ENCODE measurements around the gene TNFAIP3.

TNFAIP3 gene

DNA sequence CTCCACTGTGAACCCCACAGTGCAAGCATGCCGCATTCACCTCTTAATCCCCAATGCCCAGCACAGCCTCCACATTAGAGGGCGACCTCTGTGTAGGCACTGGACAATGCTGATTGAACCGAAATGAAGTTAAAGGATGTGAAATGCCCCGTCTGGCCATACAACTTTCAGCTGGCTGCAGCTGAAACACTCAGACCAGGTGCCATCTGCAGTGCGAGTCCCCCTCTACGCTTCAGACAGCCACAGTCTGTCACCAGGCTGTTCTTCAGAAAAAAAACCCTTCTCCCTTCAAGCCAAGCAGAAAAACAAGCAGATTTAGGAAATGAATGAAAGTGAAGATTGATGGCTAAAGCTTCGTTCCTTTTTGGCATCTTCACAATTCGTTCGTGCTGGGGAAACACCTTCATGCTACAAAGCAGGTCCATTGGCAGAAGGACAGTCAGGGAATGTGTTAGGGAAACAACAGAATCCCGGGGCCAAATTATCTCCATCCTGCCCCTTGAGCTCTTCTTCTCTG, 44.7 kb downstream of the TNFAIP3 start:
- DNase-seq (ENCODE audit: extremely low spot score), result no peak
- TF ChIP-seq FOXK2 (IDR thresholded peaks at IDR 0.05), result no peak
- TF ChIP-seq SUZ12 (IDR thresholded peaks at IDR 0.05), result no peak
- TF ChIP-seq SP1 (IDR thresholded peaks at IDR 0.05), result no peak
- no peak for TF ChIP-seq ELF4 (IDR thresholded peaks at IDR 0.05)
- TF ChIP-seq FOXA1 (IDR thresholded peaks at IDR 0.05), result no peak
- TF ChIP-seq CTBP1 (IDR thresholded peaks at IDR 0.05; ENCODE audit: borderline replicate concordance), result no peak
- TF ChIP-seq BHLHE40 (IDR thresholded peaks at IDR 0.05; ENCODE audit: borderline replicate concordance), result no peak
- no peak for TF ChIP-seq NFRKB (IDR thresholded peaks at IDR 0.05)
- TF ChIP-seq, protein P1, sequence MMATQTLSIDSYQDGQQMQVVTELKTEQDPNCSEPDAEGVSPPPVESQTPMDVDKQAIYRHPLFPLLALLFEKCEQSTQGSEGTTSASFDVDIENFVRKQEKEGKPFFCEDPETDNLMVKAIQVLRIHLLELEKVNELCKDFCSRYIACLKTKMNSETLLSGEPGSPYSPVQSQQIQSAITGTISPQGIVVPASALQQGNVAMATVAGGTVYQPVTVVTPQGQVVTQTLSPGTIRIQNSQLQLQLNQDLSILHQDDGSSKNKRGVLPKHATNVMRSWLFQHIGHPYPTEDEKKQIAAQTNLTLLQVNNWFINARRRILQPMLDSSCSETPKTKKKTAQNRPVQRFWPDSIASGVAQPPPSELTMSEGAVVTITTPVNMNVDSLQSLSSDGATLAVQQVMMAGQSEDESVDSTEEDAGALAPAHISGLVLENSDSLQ (IDR thresholded peaks at IDR 0.05), result no peak
- TF ChIP-seq FOXM1 (IDR thresholded peaks at IDR 0.05; ENCODE audit: borderline replicate concordance), result no peak
- TF ChIP-seq LEF1 (IDR thresholded peaks at IDR 0.05; ENCODE audit: borderline replicate concordance), result no peak
- no peak for TF ChIP-seq HDGF (IDR thresholded peaks at IDR 0.05; ENCODE audit: borderline replicate concordance)
- TF ChIP-seq L3MBTL2 (conservative IDR thresholded peaks at IDR 0.05), result no peak
- TF ChIP-seq ARNT (IDR thresholded peaks at IDR 0.05), result no peak
- TF ChIP-seq ZNF384 (IDR thresholded peaks at IDR 0.05), result no peak
- no peak for TF ChIP-seq TARDBP (IDR thresholded peaks at IDR 0.05)
- ChIA-PET POLR2A (no interaction called here), CTCF (no interaction called here)

DNA sequence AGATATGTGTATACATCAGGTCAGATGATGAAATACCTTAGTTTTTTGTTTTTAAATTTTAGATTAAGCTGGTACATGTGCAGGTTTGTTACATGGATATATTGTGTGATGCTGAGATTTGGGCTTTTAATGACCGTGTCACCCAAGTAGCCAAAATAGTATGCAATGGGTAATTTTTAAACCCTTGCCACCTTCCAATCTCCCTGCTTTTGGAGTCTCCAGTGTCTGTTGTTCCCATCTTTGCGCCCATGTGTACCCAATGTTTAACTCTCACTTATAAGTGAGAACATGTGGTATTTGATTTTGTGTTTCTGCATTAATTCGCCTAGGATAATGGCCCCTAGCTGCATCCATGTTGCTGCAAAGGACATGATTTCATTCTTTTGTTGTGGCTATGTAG, 45.8 kb downstream of the TNFAIP3 start:
- CTCF ChIA-PET, result interaction anchor here (0.6 kb wide), 1 partner anchor 635 kb away, joined by 4 read pairs; no protein-coding TSS in a partner anchor
- POLR2A ChIA-PET, result no interaction called here
- no peak for DNase-seq (ENCODE audit: extremely low spot score)
- TF ChIP-seq L3MBTL2 (conservative IDR thresholded peaks at IDR 0.05), result no peak
- TF ChIP-seq FOXK2 (IDR thresholded peaks at IDR 0.05), result no peak
- no peak for TF ChIP-seq ELF4 (IDR thresholded peaks at IDR 0.05)
- no peak for TF ChIP-seq HDGF (IDR thresholded peaks at IDR 0.05; ENCODE audit: borderline replicate concordance)
- TF ChIP-seq, protein P1 (IDR thresholded peaks at IDR 0.05), result no peak
- no peak for TF ChIP-seq LEF1 (IDR thresholded peaks at IDR 0.05; ENCODE audit: borderline replicate concordance)
- TF ChIP-seq TARDBP (IDR thresholded peaks at IDR 0.05), result no peak
- no peak for TF ChIP-seq CTBP1 (IDR thresholded peaks at IDR 0.05; ENCODE audit: borderline replicate concordance)
- TF ChIP-seq BHLHE40 (IDR thresholded peaks at IDR 0.05; ENCODE audit: borderline replicate concordance), result no peak
- TF ChIP-seq SUZ12 (IDR thresholded peaks at IDR 0.05), result no peak
- TF ChIP-seq FOXA1 (IDR thresholded peaks at IDR 0.05), result no peak

DNA sequence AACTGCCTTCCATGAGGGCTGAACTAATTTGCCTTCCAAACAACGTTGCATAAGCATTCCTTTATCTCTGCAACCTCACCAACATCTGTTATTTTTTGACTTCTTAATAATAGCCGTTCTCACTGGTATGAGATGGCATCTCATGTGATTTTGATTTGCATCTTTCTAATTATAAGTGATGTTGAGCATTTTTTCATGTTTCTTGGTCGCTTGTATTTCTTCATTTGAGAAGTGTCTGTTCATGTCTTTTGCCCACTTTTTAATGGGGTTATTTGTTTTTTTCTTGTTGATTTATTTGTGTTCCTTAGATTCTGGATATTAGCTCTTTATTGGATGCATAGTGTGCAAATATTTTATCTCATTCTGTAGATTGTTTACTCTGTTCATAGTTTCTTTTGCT, 46.4 kb downstream of the TNFAIP3 start:
- ChIA-PET POLR2A (no interaction called here), CTCF (no interaction called here)
- DNase-seq (ENCODE audit: extremely low spot score), result no peak
- no peak for TF ChIP-seq SUZ12 (IDR thresholded peaks at IDR 0.05)

DNA sequence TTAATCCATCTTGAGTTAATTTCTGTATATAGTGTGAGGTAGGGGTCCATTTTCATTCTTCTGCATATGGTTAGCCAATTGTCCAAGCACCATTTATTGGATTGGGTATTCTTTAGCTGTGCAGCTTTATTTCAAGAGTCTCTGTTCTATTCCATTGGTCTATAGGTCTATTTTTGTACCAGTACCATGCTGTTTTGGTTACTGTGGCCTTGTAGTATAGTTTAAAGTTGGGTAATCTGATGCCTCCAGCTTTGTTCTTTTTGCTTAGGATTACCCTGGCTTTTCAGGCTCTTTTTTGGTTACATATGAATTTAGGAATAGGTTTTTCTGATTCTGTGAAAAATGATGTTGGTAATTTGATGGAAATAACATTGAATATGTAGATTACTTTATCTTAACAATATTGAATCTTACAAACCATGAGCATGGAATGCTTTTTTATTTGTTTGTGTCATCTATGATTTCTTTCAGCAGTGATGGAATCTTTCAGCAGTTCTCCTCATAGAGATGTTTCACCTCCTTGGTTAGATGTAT, 47.0 kb downstream of the TNFAIP3 start:
- DNase-seq (ENCODE audit: extremely low spot score), result no peak
- ChIA-PET POLR2A (no interaction called here), CTCF (no interaction called here)
- no peak for TF ChIP-seq LEF1 (IDR thresholded peaks at IDR 0.05; ENCODE audit: borderline replicate concordance)
- TF ChIP-seq, protein P1 (IDR thresholded peaks at IDR 0.05), result no peak
- TF ChIP-seq FOXK2 (IDR thresholded peaks at IDR 0.05), result no peak
- no peak for TF ChIP-seq ELF4 (IDR thresholded peaks at IDR 0.05)
- no peak for TF ChIP-seq L3MBTL2 (conservative IDR thresholded peaks at IDR 0.05)
- no peak for TF ChIP-seq ZNF384 (IDR thresholded peaks at IDR 0.05)
- no peak for TF ChIP-seq HDGF (IDR thresholded peaks at IDR 0.05; ENCODE audit: borderline replicate concordance)
- no peak for TF ChIP-seq SUZ12 (IDR thresholded peaks at IDR 0.05)
- no peak for TF ChIP-seq SP1 (IDR thresholded peaks at IDR 0.05)

DNA sequence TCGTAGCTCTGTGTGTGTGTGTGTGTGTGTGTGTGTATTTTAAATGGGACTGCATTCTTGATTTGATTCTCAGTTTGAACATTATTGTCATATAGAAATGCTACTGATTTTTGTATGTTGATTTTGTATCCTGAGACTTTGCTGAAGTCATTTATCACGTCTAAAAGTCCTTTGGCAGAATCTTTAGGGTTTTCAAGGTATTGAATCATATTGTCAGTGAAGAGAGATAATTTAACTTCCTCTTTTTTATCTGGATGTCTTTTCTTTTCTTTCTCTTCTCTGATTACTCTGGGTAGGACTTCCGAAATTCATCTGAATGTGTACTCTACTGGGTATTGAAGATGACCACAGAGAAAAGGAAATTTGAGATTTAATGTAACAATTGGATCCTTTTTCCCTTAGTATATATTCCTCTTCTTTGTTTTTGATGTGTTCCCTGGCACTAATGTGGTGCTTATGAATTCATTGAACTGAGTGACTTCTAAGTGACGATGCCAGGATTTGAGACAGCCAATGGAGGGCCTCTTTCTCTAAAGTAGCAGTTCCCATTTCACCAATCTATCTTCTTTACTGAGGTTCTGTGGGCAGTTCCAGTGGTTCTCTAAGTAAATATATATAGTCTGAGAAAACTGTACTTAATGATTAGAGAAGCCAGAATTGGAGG, 47.6 kb downstream of the TNFAIP3 start:
- CTCF ChIA-PET, result no interaction called here
- DNase-seq (ENCODE audit: extremely low spot score), result no peak
- no peak for TF ChIP-seq TARDBP (IDR thresholded peaks at IDR 0.05)
- POLR2A ChIA-PET, result no interaction called here

DNA sequence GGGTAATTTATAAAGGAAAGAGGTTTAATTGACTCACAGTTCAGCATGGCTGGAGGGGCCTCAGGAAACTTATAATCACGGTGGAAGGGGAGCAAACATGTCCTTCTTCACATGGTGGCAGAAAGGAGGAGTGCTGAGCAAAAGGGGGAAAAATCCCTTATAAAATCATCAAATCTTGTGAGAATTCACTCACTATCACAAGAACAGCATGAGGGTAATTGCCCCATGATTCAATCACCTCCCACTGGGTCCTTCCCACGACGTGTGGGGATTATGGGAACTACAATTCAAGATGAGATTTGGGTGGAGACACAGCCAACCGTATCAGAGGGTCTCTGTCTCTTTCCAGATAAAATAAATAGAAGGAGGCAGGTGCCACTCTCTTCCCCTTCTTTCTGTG, 48.7 kb downstream of the TNFAIP3 start:
- TF ChIP-seq LEF1 (IDR thresholded peaks at IDR 0.05; ENCODE audit: borderline replicate concordance), result no peak
- no peak for TF ChIP-seq L3MBTL2 (conservative IDR thresholded peaks at IDR 0.05)
- no peak for TF ChIP-seq SUZ12 (IDR thresholded peaks at IDR 0.05)
- TF ChIP-seq ZNF384 (IDR thresholded peaks at IDR 0.05), result no peak
- TF ChIP-seq, protein P1 (IDR thresholded peaks at IDR 0.05), result no peak
- no peak for TF ChIP-seq ARNT (IDR thresholded peaks at IDR 0.05)
- no peak for TF ChIP-seq FOXA1 (IDR thresholded peaks at IDR 0.05)
- TF ChIP-seq ELF4 (IDR thresholded peaks at IDR 0.05), result no peak
- TF ChIP-seq FOXK2 (IDR thresholded peaks at IDR 0.05), result no peak
- TF ChIP-seq TARDBP (IDR thresholded peaks at IDR 0.05), result no peak
- TF ChIP-seq NFRKB (IDR thresholded peaks at IDR 0.05), result no peak
- TF ChIP-seq HDGF (IDR thresholded peaks at IDR 0.05; ENCODE audit: borderline replicate concordance), result no peak
- no peak for TF ChIP-seq SP1 (IDR thresholded peaks at IDR 0.05)
- no peak for TF ChIP-seq FOXM1 (IDR thresholded peaks at IDR 0.05; ENCODE audit: borderline replicate concordance)
- TF ChIP-seq BHLHE40 (IDR thresholded peaks at IDR 0.05; ENCODE audit: borderline replicate concordance), result no peak
- TF ChIP-seq CTBP1 (IDR thresholded peaks at IDR 0.05; ENCODE audit: borderline replicate concordance), result no peak
- no peak for DNase-seq (ENCODE audit: extremely low spot score)
- POLR2A ChIA-PET, result no interaction called here
- CTCF ChIA-PET, result no interaction called here

All from HEK293T (cell line).